Measurements from ENCODE around the gene GUCY1B1. TPM values are rescaled to one million over a fixed set of nuclear protein-coding genes. Genes with fewer than 3 reads are reported as not detected.

GUCY1B1 gene
- total RNA-seq, 3 donors from 2014 or later, result 5.4 to 18.0 (median 11.9) TPM

DNA sequence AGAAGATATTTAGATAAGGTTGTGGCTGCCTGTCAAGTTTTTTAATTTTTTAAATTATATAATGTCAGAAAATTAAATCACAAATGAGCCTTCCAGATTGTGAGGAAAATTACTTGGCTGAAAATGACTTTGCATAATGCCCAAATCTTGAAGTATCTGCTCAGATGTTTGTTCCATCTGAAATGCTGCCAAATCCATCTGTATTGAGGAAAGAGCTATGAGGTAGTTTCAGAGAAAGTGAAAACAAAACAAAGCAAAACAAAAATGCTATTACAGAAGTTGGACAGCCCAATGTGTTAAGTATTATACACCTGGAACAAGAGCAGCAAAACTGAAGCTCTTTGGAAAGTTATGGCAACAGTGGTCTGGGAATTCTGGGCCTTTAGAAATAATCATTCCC, 23.3 kb upstream of the GUCY1B1 start:
- Histone ChIP-seq H3K27ac (no peak overlapping the region), H3K4me3 (no peak overlapping the region), H3K36me3 (no peaks in the 10 kb centered on the region), H3K4me1 (no peaks in the 10 kb centered on the region), H3K9me3 (no peaks in the 10 kb centered on the region), H3K27me3 (no peaks in the 10 kb centered on the region)
- TF ChIP-seq POLR2A (IDR thresholded peaks at IDR 0.05), result no peak
- TF ChIP-seq POLR2AphosphoS5 (IDR thresholded peaks at IDR 0.05), result no peak
- TF ChIP-seq, protein P1, sequence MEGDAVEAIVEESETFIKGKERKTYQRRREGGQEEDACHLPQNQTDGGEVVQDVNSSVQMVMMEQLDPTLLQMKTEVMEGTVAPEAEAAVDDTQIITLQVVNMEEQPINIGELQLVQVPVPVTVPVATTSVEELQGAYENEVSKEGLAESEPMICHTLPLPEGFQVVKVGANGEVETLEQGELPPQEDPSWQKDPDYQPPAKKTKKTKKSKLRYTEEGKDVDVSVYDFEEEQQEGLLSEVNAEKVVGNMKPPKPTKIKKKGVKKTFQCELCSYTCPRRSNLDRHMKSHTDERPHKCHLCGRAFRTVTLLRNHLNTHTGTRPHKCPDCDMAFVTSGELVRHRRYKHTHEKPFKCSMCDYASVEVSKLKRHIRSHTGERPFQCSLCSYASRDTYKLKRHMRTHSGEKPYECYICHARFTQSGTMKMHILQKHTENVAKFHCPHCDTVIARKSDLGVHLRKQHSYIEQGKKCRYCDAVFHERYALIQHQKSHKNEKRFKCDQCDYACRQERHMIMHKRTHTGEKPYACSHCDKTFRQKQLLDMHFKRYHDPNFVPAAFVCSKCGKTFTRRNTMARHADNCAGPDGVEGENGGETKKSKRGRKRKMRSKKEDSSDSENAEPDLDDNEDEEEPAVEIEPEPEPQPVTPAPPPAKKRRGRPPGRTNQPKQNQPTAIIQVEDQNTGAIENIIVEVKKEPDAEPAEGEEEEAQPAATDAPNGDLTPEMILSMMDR (IDR thresholded peaks at IDR 0.05), result no peak
- intact Hi-C loops (cut with DNase I; ENCODE audit: low total_unique reads), result no loop called here
- DNase-seq (ENCODE audit: low spot score in 2 of 2), result no peak

DNA sequence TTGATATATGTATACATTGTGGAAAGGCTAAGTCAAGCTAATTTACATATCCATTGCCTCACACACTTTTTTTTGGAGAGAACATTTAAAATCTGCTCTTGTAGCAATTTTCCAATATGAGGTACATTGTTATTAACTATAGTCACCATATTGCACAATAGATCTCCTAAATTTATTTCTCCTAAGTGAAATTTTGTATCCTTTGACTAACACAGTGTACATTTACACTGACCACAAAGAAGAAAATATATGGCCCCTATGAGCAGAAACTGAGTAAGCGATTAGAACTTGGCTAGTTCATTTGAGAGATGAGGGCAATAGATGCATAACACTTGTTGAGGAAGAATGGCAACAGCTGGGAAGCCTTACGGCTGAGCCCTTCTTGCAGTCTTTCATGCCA, 20.3 kb upstream of the GUCY1B1 start:
- no peaks in the 10 kb centered on the region for H3K27me3 ChIP-seq

DNA sequence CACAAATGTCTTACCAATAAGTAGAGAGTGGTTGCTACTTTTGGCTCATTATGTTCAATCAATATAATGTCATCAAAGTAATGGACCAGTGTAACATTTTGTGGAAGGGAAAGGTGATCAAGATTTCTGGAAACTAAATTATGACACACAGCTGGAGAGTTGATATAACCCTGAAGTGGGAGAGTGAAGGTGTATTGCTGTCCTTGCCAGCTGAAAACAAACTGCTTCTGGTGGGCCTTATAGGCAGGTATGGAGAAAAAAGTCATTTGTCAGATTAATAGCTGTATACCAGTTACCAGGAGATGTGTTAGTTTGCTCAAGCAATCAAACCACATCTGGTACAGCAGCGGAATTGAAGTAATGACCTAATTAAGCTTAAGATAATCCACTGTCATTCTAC, 17.3 kb upstream of the GUCY1B1 start:
- H3K9me3 ChIP-seq, result no peaks in the 10 kb centered on the region
- no peak for DNase-seq (ENCODE audit: low spot score in 2 of 2)
- intact Hi-C loops (cut with DNase I; ENCODE audit: low total_unique reads), result no loop called here
- no peaks in the 10 kb centered on the region for H3K27me3 ChIP-seq
- no peak overlapping the region for H3K27ac ChIP-seq
- no peaks in the 10 kb centered on the region for H3K4me1 ChIP-seq
- H3K36me3 ChIP-seq, result no peaks in the 10 kb centered on the region
- H3K4me3 ChIP-seq, result no peak overlapping the region
- TF ChIP-seq POLR2AphosphoS5 (IDR thresholded peaks at IDR 0.05) (no peak), POLR2A (IDR thresholded peaks at IDR 0.05) (no peak)
- TF ChIP-seq, protein P1 (IDR thresholded peaks at IDR 0.05), result no peak

More for the DNA sequence above, 20.3 kb upstream of the GUCY1B1 start:
- intact Hi-C loops (cut with DNase I; ENCODE audit: low total_unique reads), result no loop called here
- no peak overlapping the region for H3K27ac ChIP-seq
- H3K9me3 ChIP-seq, result no peaks in the 10 kb centered on the region
- no peak overlapping the region for H3K4me3 ChIP-seq
- no peak for DNase-seq (ENCODE audit: low spot score in 2 of 2)
- TF ChIP-seq POLR2AphosphoS5 (IDR thresholded peaks at IDR 0.05), result no peak
- TF ChIP-seq, protein P1 (IDR thresholded peaks at IDR 0.05), result no peak
- TF ChIP-seq POLR2A (IDR thresholded peaks at IDR 0.05), result no peak
- no peaks in the 10 kb centered on the region for H3K36me3 ChIP-seq
- H3K4me1 ChIP-seq, result no peaks in the 10 kb centered on the region

DNA sequence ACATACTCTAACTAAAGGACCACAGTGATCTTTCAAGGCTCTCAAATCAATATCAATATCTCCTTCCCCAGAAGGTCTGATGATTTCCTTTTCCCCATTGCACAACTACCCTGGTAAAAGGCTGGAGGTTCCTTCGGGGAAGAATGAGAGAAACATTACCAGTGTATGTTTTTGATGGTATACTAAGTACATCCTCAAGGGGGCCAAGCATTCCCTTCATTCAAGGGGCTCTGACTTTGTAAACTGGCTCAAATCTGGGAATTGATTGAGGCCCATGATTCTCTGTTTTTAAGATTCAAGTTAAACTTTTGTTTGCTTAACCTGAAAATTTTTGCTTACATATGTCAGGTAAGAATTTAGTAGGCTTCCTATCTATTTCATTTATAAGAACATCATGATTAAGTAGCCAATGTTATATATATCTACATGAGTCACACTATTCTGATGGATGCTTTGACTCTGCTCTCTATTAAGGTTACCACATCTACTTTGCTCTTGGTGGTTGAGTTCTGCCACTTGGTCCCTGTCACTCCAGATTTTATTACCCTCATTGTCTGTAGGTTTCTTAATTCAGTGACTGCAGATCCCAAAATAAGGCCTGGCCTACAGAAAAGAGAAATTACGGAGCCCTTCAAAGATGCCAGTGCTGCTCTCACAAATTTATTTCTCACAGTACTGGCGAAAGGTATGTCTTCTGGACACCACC, 16.4 kb upstream of the GUCY1B1 start:
- Histone ChIP-seq H3K36me3 (no peaks in the 10 kb centered on the region), H3K4me3 (no peak overlapping the region), H3K27ac (no peak overlapping the region), H3K9me3 (no peaks in the 10 kb centered on the region), H3K27me3 (no peaks in the 10 kb centered on the region), H3K4me1 (no peaks in the 10 kb centered on the region)
- no peak for TF ChIP-seq POLR2A (IDR thresholded peaks at IDR 0.05)
- no peak for TF ChIP-seq POLR2AphosphoS5 (IDR thresholded peaks at IDR 0.05)
- TF ChIP-seq, protein P1 (IDR thresholded peaks at IDR 0.05), result no peak
- intact Hi-C loops (cut with DNase I; ENCODE audit: low total_unique reads), result no loop called here
- DNase-seq (ENCODE audit: low spot score in 2 of 2), result no peak

DNA sequence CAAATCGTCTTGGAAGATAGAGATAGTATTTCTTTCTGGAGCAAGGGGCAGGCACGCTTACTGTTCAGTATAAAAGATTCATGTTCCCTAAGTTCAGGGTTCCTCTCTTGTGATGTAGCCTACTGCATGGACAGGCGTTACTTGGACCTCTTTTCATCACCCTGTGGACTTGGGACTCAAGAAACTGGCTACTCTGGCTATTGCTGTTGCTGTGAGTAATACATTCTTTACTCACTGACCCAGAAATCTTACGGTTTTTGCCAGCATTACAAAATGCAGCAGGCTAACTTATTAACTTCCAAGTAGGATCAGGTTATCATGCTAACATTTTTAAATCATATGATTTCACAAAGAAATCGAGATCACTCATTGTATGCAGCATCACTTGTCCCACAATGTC, 12.8 kb upstream of the GUCY1B1 start:
- intact Hi-C loops (cut with DNase I; ENCODE audit: low total_unique reads), result no loop called here

More for the DNA sequence above, 12.8 kb upstream of the GUCY1B1 start:
- Histone ChIP-seq H3K4me1 (no peaks in the 10 kb centered on the region), H3K9me3 (no peaks in the 10 kb centered on the region), H3K4me3 (no peak overlapping the region), H3K36me3 (no peaks in the 10 kb centered on the region), H3K27me3 (no peaks in the 10 kb centered on the region), H3K27ac (no peak overlapping the region)
- DNase-seq (ENCODE audit: low spot score in 2 of 2), result no peak
- TF ChIP-seq POLR2AphosphoS5 (IDR thresholded peaks at IDR 0.05) (no peak), POLR2A (IDR thresholded peaks at IDR 0.05) (no peak)
- TF ChIP-seq, protein P1 (IDR thresholded peaks at IDR 0.05), result no peak
